ENCODE measurements around the gene NDUFB10. TPM values are rescaled to one million over a fixed set of nuclear protein-coding genes. Genes with fewer than 3 reads are reported as not detected.

The NDUFB10 gene
- total RNA-seq, 1 experiment from 2014 or later = 305 TPM

GRCh38 chr16:1989209-1990100 lies 30.1 kb downstream of the NDUFB10 start, which contains the start of gene SYNGR3:
SYNGR3 (plus strand) TSS chr16:1989970; CDS start chr16:1990103, 133 bp downstream.
- peaks cover 26% of the 10 kb centered on the region for H3K27me3 ChIP-seq (ENCODE audit: control insufficient read depth, insufficient read depth, low read length)
- peak within 1 kb of the TSS; percentile 66 for H3K4me3 ChIP-seq (ENCODE audit: insufficient read depth, low read depth, low read length)
- H3K36me3 ChIP-seq (replicated peaks; ENCODE audit: control insufficient read depth, insufficient read depth, low read length) = peaks cover 6% of the 10 kb centered on the region
- DNase-seq = peak; percentile 92

- Histone ChIP-seq H3K27me3 (ENCODE audit: control insufficient read depth, insufficient read depth, low read length) (peaks cover 26% of the 10 kb centered on the region), H3K36me3 (replicated peaks; ENCODE audit: control insufficient read depth, insufficient read depth, low read length) (peaks cover 6% of the 10 kb centered on the region), H3K4me3 (ENCODE audit: insufficient read depth, low read depth, low read length) (peak overlapping the region; percentile 66)
- DNase-seq = no peak
Observed at GRCh38 chr16:1990101-1990350, 30.7 kb downstream of the NDUFB10 start.

GRCh38 chr16:1990351-1991134 lies 31.2 kb downstream of the NDUFB10 start:
- H3K4me3 ChIP-seq (ENCODE audit: insufficient read depth, low read depth, low read length) = peak overlapping the region; percentile 66
- H3K27me3 ChIP-seq (ENCODE audit: control insufficient read depth, insufficient read depth, low read length) = peaks cover 26% of the 10 kb centered on the region
- peak; percentile 96 for DNase-seq
- H3K36me3 ChIP-seq (replicated peaks; ENCODE audit: control insufficient read depth, insufficient read depth, low read length) = peaks cover 5% of the 10 kb centered on the region

GRCh38 chr16:1991135-1991551 lies 31.8 kb downstream of the NDUFB10 start:
- Histone ChIP-seq H3K36me3 (replicated peaks; ENCODE audit: control insufficient read depth, insufficient read depth, low read length) (peaks cover 1% of the 10 kb centered on the region), H3K4me3 (ENCODE audit: insufficient read depth, low read depth, low read length) (peak overlapping the region; percentile 66), H3K27me3 (ENCODE audit: control insufficient read depth, insufficient read depth, low read length) (peaks cover 26% of the 10 kb centered on the region)
- DNase-seq = peak; percentile 77

- H3K36me3 ChIP-seq (replicated peaks; ENCODE audit: control insufficient read depth, insufficient read depth, low read length) = peaks cover 1% of the 10 kb centered on the region; the same call in 1 of the 2 replicates
- peaks cover 26% of the 10 kb centered on the region for H3K27me3 ChIP-seq (ENCODE audit: control insufficient read depth, insufficient read depth, low read length)
- DNase-seq = no peak
- peak overlapping the region; percentile 66 for H3K4me3 ChIP-seq (ENCODE audit: insufficient read depth, low read depth, low read length)
Observed at GRCh38 chr16:1991588-1991947, 32.2 kb downstream of the NDUFB10 start.

- Histone ChIP-seq H3K27me3 (ENCODE audit: control insufficient read depth, insufficient read depth, low read length) (peaks cover 26% of the 10 kb centered on the region), H3K36me3 (replicated peaks; ENCODE audit: control insufficient read depth, insufficient read depth, low read length) (peaks cover 1% of the 10 kb centered on the region), H3K4me3 (ENCODE audit: insufficient read depth, low read depth, low read length) (peak overlapping the region; percentile 66)
- DNase-seq = peak; percentile 100
Observed at GRCh38 chr16:1991948-1992703, 32.8 kb downstream of the NDUFB10 start.

GRCh38 chr16:1992704-1993317 lies 33.5 kb downstream of the NDUFB10 start:
- peak; percentile 92 for DNase-seq
- peak overlapping the region; percentile 61 for H3K4me3 ChIP-seq (ENCODE audit: insufficient read depth, low read depth, low read length)
- peaks cover 26% of the 10 kb centered on the region for H3K27me3 ChIP-seq (ENCODE audit: control insufficient read depth, insufficient read depth, low read length)
- H3K36me3 ChIP-seq (replicated peaks; ENCODE audit: control insufficient read depth, insufficient read depth, low read length) = peaks cover 3% of the 10 kb centered on the region

GRCh38 chr16:1993731-1994131 lies 34.4 kb downstream of the NDUFB10 start:
- Histone ChIP-seq H3K36me3 (replicated peaks; ENCODE audit: control insufficient read depth, insufficient read depth, low read length) (peaks cover 7% of the 10 kb centered on the region), H3K27me3 (ENCODE audit: control insufficient read depth, insufficient read depth, low read length) (peaks cover 24% of the 10 kb centered on the region), H3K4me3 (ENCODE audit: insufficient read depth, low read depth, low read length) (no peak overlapping the region)
- DNase-seq = no peak

GRCh38 chr16:1997494-1998359 lies 38.4 kb downstream of the NDUFB10 start:
- no peak for DNase-seq

GRCh38 chr16:1998360-1998835 lies 39.1 kb downstream of the NDUFB10 start:
- H3K4me3 ChIP-seq (ENCODE audit: insufficient read depth, low read depth, low read length) = no peak overlapping the region
- no peak for DNase-seq
- peaks cover 23% of the 10 kb centered on the region for H3K36me3 ChIP-seq (replicated peaks; ENCODE audit: control insufficient read depth, insufficient read depth, low read length)
- no peaks in the 10 kb centered on the region for H3K27me3 ChIP-seq (ENCODE audit: control insufficient read depth, insufficient read depth, low read length)

More at GRCh38 chr16:1997494-1998359, 38.4 kb downstream of the NDUFB10 start:
- Histone ChIP-seq H3K36me3 (replicated peaks; ENCODE audit: control insufficient read depth, insufficient read depth, low read length) (peaks cover 20% of the 10 kb centered on the region), H3K4me3 (ENCODE audit: insufficient read depth, low read depth, low read length) (no peak overlapping the region), H3K27me3 (ENCODE audit: control insufficient read depth, insufficient read depth, low read length) (no peaks in the 10 kb centered on the region; the same call in 1 of the 2 replicates)

- Histone ChIP-seq H3K36me3 (replicated peaks; ENCODE audit: control insufficient read depth, insufficient read depth, low read length) (peaks cover 23% of the 10 kb centered on the region), H3K27me3 (ENCODE audit: control insufficient read depth, insufficient read depth, low read length) (no peaks in the 10 kb centered on the region), H3K4me3 (ENCODE audit: insufficient read depth, low read depth, low read length) (no peak overlapping the region)
- no peak for DNase-seq
Observed at GRCh38 chr16:1998852-1999801, 39.8 kb downstream of the NDUFB10 start.

- Histone ChIP-seq H3K4me3 (ENCODE audit: insufficient read depth, low read depth, low read length) (no peak overlapping the region), H3K36me3 (replicated peaks; ENCODE audit: control insufficient read depth, insufficient read depth, low read length) (peaks cover 23% of the 10 kb centered on the region), H3K27me3 (ENCODE audit: control insufficient read depth, insufficient read depth, low read length) (no peaks in the 10 kb centered on the region)
- no peak for DNase-seq
Observed at GRCh38 chr16:1999866-2000514, 40.7 kb downstream of the NDUFB10 start.

Data from H7 (cell line).